Ascending aorta (tissue), 2 donors: ENCODE measurements around the gene MYH6. TPM values are rescaled to one million over a fixed set of nuclear protein-coding genes. Genes with fewer than 3 reads are reported as not detected.

Source experiments
- DNase-seq, 2 donors: peaks; one replicate each; pipeline ENCODE4 v3.0.0-alpha.2; 2019; ENCODE audit warnings: low spot score in 2 of 2
- H3K27ac ChIP-seq, 2 donors: fragments of 200-600 bp; sonication (generic); one replicate each; pipeline ENCODE4 v1.5.1; 2016 to 2017; ENCODE audit warnings: mild to moderate bottlenecking in 1 of 2
- H3K27me3 ChIP-seq: fragments of 200-600 bp; sonication (generic); one replicate; pipeline ENCODE4 v1.5.1; 2017
- H3K36me3 ChIP-seq, 2 donors: fragments of 200-600 bp; sonication (generic); one replicate each; pipeline ENCODE4 v1.5.1; 2016
- H3K4me1 ChIP-seq, 2 donors: fragments of 200-600 bp; sonication (generic); one replicate each; pipeline ENCODE4 v1.5.1; 2016 to 2017; ENCODE audit warnings: mild to moderate bottlenecking in 1 of 2
- H3K4me3 ChIP-seq, 2 donors: fragments of 200-600 bp; sonication (generic); one replicate each; pipeline ENCODE4 v1.5.1; 2016 to 2017; ENCODE audit warnings: mild to moderate bottlenecking in 1 of 2
- H3K9me3 ChIP-seq, 2 donors: fragments of 200-600 bp; sonication (generic); one replicate each; pipeline ENCODE4 v1.5.1; 2016
- intact Hi-C: fragments of 100-400 bp; cut with DNase I; formaldehyde crosslinking; loops from one replicate; pipeline ENCODE4 v1.15.1; 2023
- total RNA-seq: library from RNA; depleted of rRNA; stranded (reverse); fragments of >200 nt; gene quantifications from one replicate; pipeline ENCODE4 v1.1.0, GENCODE V29; 2016
- TF ChIP-seq, protein P1 (sequence below), 3 experiments: fragments of 200-600 bp in 2 of 3; fragments of 450-650 bp in 1 of 3; sonication (generic) in 2 of 3; IDR thresholded peaks; one replicate each; pipeline ENCODE4 v1.5.1; 2016 to 2019; ENCODE audit warnings: antibody characterized with exemption in 3 of 3, mild to moderate bottlenecking in 1 of 3, moderate library complexity in 1 of 3

MYH6 gene
- total RNA-seq, 1 donor from 2014 or later = not detected

DNA sequence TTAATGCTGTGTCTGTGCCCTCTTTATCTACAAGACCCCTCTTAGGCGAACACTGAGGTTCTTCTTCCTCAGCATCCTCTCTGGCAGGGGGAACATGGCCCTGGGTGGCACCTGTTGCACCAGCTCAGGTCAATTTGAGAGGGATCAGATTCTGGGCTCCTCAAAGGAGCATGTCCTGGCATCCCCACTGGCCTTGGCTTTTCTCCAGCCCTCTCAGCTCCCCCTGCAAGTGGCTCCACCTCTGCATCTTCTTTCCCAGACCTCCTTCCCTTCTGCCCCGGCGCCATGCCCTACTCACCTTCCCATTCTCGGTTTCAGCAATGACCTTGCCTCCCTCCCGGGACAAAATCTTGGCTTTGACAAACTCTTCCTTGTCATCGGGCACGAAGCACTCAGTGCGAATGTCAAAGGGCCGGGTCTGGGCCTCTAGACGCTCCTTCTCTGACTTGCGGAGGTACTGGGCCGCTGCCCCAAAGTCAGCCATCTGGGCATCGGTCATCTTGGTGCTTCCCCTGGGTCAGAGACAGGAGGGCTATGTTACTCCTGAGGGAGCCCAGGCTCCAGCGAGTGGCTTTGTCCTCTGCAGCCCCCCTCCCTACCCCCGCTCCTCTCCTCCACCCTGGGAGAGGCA, 1.2 kb downstream of the MYH6 start:
- TF ChIP-seq, protein P1, sequence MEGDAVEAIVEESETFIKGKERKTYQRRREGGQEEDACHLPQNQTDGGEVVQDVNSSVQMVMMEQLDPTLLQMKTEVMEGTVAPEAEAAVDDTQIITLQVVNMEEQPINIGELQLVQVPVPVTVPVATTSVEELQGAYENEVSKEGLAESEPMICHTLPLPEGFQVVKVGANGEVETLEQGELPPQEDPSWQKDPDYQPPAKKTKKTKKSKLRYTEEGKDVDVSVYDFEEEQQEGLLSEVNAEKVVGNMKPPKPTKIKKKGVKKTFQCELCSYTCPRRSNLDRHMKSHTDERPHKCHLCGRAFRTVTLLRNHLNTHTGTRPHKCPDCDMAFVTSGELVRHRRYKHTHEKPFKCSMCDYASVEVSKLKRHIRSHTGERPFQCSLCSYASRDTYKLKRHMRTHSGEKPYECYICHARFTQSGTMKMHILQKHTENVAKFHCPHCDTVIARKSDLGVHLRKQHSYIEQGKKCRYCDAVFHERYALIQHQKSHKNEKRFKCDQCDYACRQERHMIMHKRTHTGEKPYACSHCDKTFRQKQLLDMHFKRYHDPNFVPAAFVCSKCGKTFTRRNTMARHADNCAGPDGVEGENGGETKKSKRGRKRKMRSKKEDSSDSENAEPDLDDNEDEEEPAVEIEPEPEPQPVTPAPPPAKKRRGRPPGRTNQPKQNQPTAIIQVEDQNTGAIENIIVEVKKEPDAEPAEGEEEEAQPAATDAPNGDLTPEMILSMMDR (IDR thresholded peaks at IDR 0.05) = no peak
- DNase-seq = no peak
- Histone ChIP-seq H3K4me3 (no peak overlapping the region), H3K4me1 (no peaks in the 10 kb centered on the region), H3K27ac (no peak overlapping the region), H3K27me3 (no peaks in the 10 kb centered on the region), H3K36me3 (no peaks in the 10 kb centered on the region), H3K9me3 (no peaks in the 10 kb centered on the region)
- intact Hi-C loops = no loop called here

DNA sequence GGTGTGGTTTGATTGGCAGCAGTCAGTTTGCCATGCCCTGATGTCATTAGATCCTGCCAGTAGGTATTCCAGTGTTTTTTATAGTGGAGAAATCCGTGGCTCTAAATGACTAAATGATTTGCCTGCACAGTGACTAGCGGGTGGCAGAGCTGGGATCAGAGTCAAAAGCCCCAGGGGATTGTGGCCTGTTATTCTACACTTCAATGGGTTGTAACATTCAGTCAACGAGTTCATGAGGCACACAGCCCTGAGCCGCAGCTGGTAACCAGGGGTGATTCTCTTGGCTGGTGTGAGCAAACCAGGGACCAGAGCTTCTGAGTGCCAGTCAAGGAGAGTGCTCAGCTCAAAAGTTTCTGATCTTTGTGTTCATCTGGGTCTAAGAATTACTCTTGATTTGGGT, 1.8 kb downstream of the MYH6 start:
- H3K4me1 ChIP-seq = no peaks in the 10 kb centered on the region
- no peak for DNase-seq
- no peak overlapping the region for H3K4me3 ChIP-seq
- no peaks in the 10 kb centered on the region for H3K27me3 ChIP-seq
- H3K36me3 ChIP-seq = no peaks in the 10 kb centered on the region
- no peak overlapping the region for H3K27ac ChIP-seq
- H3K9me3 ChIP-seq = no peaks in the 10 kb centered on the region
- TF ChIP-seq, protein P1 (IDR thresholded peaks at IDR 0.05) = no peak
- intact Hi-C loops = no loop called here

DNA sequence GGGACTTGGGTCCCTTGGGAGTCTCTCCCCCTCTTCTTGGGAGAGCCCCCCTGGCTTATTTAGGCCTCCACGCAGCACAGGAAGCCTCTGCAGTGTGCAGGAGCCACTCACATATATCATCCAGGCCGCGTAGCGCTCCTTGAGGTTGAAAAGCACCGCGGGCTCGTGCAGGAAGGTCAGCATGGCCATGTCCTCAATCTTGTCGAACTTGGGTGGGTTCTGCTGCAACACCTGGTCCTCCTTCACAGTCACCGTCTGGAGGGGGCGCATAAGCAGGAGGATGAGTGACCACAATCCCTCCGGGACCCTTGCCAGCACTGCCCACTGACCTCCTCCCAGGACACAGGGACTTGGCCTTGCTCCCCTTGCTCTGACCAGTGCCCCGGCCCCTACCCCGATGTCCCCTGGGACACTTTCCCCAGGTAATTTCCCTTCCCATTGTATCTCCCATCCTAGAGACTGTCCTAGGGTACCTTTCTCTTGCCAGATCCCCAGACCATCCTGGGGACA, 2.5 kb downstream of the MYH6 start:
- no peak overlapping the region for H3K4me3 ChIP-seq
- TF ChIP-seq, protein P1 (IDR thresholded peaks at IDR 0.05) = no peak
- no peak for DNase-seq
- H3K27ac ChIP-seq = no peak overlapping the region
- intact Hi-C loops = no loop called here
- H3K27me3 ChIP-seq = no peaks in the 10 kb centered on the region
- H3K4me1 ChIP-seq = no peaks in the 10 kb centered on the region
- H3K36me3 ChIP-seq = no peaks in the 10 kb centered on the region
- H3K9me3 ChIP-seq = no peaks in the 10 kb centered on the region

DNA sequence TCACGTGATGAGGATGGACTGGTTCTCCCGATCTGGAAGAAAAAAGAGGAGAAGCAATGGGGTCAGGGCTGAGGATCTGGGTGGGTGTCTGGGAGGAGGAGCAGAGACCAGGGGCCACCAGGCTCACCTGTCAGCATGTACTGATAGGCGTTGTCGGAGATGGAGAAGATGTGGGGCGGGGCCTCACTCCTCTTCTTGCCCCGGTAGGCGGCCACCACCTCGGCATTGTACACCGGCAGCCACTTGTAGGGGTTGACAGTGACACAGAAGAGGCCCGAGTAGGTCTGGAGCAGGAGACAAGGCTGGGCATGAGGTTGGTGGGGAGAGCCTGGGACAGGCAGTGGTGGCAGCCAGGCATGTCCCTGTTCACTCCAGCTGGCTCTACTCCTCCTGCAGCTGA, 3.0 kb downstream of the MYH6 start:
- Histone ChIP-seq H3K27me3 (no peaks in the 10 kb centered on the region), H3K27ac (no peak overlapping the region), H3K9me3 (no peaks in the 10 kb centered on the region), H3K4me3 (no peak overlapping the region), H3K4me1 (no peaks in the 10 kb centered on the region), H3K36me3 (no peaks in the 10 kb centered on the region)
- intact Hi-C loops = no loop called here
- no peak for DNase-seq
- TF ChIP-seq, protein P1 (IDR thresholded peaks at IDR 0.05) = no peak

DNA sequence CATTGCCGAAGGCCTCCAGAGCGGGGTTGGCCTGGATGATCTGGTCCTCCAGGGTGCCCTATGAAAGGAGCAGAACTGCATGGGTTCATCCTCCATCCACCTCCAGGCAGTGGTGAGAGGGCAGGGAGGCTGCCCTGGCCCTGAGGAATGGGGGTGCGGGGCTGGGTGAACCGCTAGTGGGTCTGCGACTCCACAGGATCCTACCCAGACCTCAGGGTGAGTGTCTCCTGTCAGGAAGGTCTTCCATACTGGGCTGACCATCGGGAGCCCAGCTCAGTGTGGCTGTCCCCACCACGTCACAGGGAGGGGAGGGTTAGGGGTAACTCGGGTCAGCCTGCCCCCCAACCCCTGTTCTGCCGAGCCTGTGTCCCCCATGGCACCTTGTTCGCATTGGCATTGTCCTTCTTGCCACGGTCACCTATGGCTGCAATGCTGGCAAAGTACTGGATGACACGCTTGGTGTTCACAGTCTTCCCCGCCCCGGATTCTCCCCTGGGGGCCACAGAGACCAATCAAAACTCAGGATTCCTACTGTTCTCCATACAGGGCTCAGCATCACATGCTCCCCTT, 3.7 kb downstream of the MYH6 start:
- DNase-seq = no peak
- intact Hi-C loops = no loop called here

More for the DNA sequence above, 3.7 kb downstream of the MYH6 start:
- H3K27me3 ChIP-seq = no peaks in the 10 kb centered on the region
- H3K4me1 ChIP-seq = no peaks in the 10 kb centered on the region
- no peaks in the 10 kb centered on the region for H3K9me3 ChIP-seq
- H3K27ac ChIP-seq = no peak overlapping the region
- H3K4me3 ChIP-seq = no peak overlapping the region
- TF ChIP-seq, protein P1 (IDR thresholded peaks at IDR 0.05) = no peak
- H3K36me3 ChIP-seq = no peaks in the 10 kb centered on the region
